ENCODE data around the gene DCUN1D2.
"Not testable (repeated sequence)": the region's sequence is repeated elsewhere in the genome, so short reads cannot be mapped to it uniquely, and the experiment has no call there.

The DCUN1D2 gene

GRCh38 chr13:113460599-113460998 lies 29.9 kb downstream of the DCUN1D2 start:
- no peak for DNase-seq

- DNase-seq = no peak
Observed at GRCh38 chr13:113460064-113460555, 30.4 kb downstream of the DCUN1D2 start.

GRCh38 chr13:113458253-113459065 lies 32.1 kb downstream of the DCUN1D2 start:
- DNase-seq = no peak

- no peak for DNase-seq
Observed at GRCh38 chr13:113457510-113457909, 33.0 kb downstream of the DCUN1D2 start.

- DNase-seq = no peak
Observed at GRCh38 chr13:113456116-113456702, 34.3 kb downstream of the DCUN1D2 start.

- DNase-seq = no peak
Observed at GRCh38 chr13:113455384-113455783, 35.1 kb downstream of the DCUN1D2 start.

- no peak for DNase-seq
Observed at GRCh38 chr13:113454936-113455335, 35.6 kb downstream of the DCUN1D2 start.

- no peak for DNase-seq
Observed at GRCh38 chr13:113452942-113453901, 37.3 kb downstream of the DCUN1D2 start, which contains the start of gene ADPRHL1. Gene ADPRHL1, minus strand, starts transcription at chr13:113453488. Its CDS starts 51 bp downstream, at chr13:113453437.

- DNase-seq = no peak
Observed at GRCh38 chr13:113452466-113452865, 38.0 kb downstream of the DCUN1D2 start.

- DNase-seq = no peak
Observed at GRCh38 chr13:113451951-113452421, 38.5 kb downstream of the DCUN1D2 start.

GRCh38 chr13:113450861-113451620 lies 39.5 kb downstream of the DCUN1D2 start:
- DNase-seq = not testable (repeated sequence)

GRCh38 chr13:113450348-113450744 lies 40.2 kb downstream of the DCUN1D2 start:
- not testable (repeated sequence) for DNase-seq

- DNase-seq = no peak
Observed at GRCh38 chr13:113449693-113450347, 40.7 kb downstream of the DCUN1D2 start.

- DNase-seq = peak; percentile 79
Observed at GRCh38 chr13:113448885-113449692, 41.4 kb downstream of the DCUN1D2 start.

- no peak for DNase-seq
Observed at GRCh38 chr13:113448545-113448884, 42.0 kb downstream of the DCUN1D2 start.

- DNase-seq = no peak
Observed at GRCh38 chr13:113447596-113447995, 42.9 kb downstream of the DCUN1D2 start.

- DNase-seq = no peak
Observed at GRCh38 chr13:113446488-113446854, 44.0 kb downstream of the DCUN1D2 start.

- DNase-seq = no peak
Observed at GRCh38 chr13:113445791-113446487, 44.6 kb downstream of the DCUN1D2 start.

- DNase-seq = no peak
Observed at GRCh38 chr13:113443991-113444390, 46.5 kb downstream of the DCUN1D2 start.

- no peak for DNase-seq
Observed at GRCh38 chr13:113442985-113443362, 47.5 kb downstream of the DCUN1D2 start.

Measured in activated naive CD4-positive, alpha-beta T cell treated with Interleukin-2 at 50 U/mL for 16 hours (primary cell).